Activated T-cell treated with anti-CD3 and anti-CD28 coated beads, Interleukin-2, amount 50 U/mL, for 24 hours (primary cell): ENCODE measurements around the gene ASB14.

Experiments
- DNase-seq: peaks from one replicate; pipeline ENCODE4 v3.0.0-alpha.2; 2020
- H3K27ac Mint-ChIP-seq: 2 replicates; pipeline ENCODE4 v1.8.0; 2020; ENCODE audit warnings: mild to moderate bottlenecking, mixed read lengths
- H3K27me3 Mint-ChIP-seq: 2 replicates; pipeline ENCODE4 v1.8.0; 2020; ENCODE audit warnings: mixed read lengths
- H3K36me3 Mint-ChIP-seq: 2 replicates; pipeline ENCODE4 v1.8.0; 2020; ENCODE audit warnings: low read depth, mixed read lengths
- H3K4me1 Mint-ChIP-seq: 2 replicates; pipeline ENCODE4 v1.8.0; 2020; ENCODE audit warnings: low read depth, mixed read lengths
- H3K4me3 Mint-ChIP-seq: 2 replicates; pipeline ENCODE4 v1.8.0; 2020; ENCODE audit warnings: mild to moderate bottlenecking, moderate library complexity, mixed read lengths
- H3K9me3 Mint-ChIP-seq: 2 replicates; pipeline ENCODE4 v1.8.0; 2020; ENCODE audit warnings: mixed read lengths

ASB14 gene

DNA sequence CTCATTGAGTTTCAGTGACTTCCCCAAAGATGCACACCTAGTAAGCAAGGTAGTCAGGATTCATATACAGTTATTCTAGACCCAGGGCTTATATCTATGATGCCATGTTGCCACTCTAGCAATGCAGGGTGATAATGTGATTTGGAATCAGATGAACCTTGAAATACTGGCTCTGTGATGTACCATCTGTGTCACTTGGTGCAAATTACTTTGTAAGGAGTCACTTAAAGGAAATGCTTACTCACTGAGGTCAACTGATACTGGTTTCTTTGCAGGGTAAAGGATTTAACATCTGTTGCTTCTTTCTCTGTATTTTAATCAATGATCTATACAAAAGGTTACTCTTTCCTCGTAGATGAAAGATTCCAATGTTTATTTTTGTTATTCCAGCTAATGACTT, 10.8 kb downstream of the ASB14 start:
- Mint-ChIP-seq H3K36me3 (peaks cover 7% of the 10 kb centered on the region), H3K27me3 (no peaks in the 10 kb centered on the region), H3K27ac (no peak overlapping the region), H3K4me3 (no peak overlapping the region), H3K9me3 (peaks cover 3% of the 10 kb centered on the region), H3K4me1 (no peaks in the 10 kb centered on the region)
- DNase-seq, result no peak

DNA sequence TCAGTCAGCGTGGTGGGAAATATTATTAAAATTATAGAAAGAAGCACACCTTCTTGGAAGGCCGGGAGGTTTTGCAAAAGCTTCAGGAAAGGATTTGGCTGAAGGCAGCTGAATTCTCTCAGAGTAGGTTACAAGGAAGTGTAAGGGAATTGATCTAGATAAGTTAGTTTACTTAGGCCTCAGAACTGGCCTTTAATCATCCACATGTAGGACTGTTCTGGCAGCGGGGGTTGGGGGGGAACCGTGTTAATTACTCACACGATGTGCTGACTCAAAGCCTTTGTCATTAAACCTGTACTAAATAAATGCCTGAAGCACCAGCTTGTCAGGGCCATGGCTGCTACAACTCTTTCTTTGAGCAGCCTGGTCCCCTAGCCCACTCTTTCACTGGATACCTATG, 12.8 kb downstream of the ASB14 start:
- DNase-seq, result no peak
- Mint-ChIP-seq H3K27ac (no peak overlapping the region), H3K27me3 (no peaks in the 10 kb centered on the region), H3K36me3 (peaks cover 11% of the 10 kb centered on the region), H3K4me3 (no peak overlapping the region), H3K4me1 (no peaks in the 10 kb centered on the region), H3K9me3 (peaks cover 3% of the 10 kb centered on the region)

DNA sequence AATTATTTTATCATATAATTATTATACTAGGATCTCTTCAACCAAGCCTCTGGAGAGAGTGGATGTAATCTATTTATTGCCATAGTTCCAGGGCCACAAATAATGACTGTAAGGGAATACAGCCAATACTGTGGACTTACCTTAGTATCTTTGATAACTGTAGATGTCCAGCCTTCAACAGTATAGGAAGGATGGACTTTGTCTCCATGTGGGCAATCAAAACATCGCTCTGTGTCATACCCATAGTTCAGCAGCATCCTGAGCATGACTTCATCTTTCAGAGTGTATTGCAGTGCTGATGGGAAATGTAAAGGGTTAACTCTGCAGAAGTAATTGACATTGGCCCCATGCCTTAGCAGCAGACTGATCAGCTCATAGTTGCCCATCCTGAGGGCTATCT, 14.2 kb downstream of the ASB14 start:
- DNase-seq, result no peak
- Mint-ChIP-seq H3K9me3 (peaks cover 3% of the 10 kb centered on the region), H3K27me3 (no peaks in the 10 kb centered on the region), H3K4me1 (no peaks in the 10 kb centered on the region), H3K27ac (no peak overlapping the region), H3K4me3 (no peak overlapping the region), H3K36me3 (peaks cover 22% of the 10 kb centered on the region)

GRCh38 chr3:57275393-57275792, 17.1 kb downstream of the ASB14 start:
- H3K27ac Mint-ChIP-seq, result no peak overlapping the region
- H3K9me3 Mint-ChIP-seq, result peaks cover 3% of the 10 kb centered on the region
- DNase-seq, result no peak
- no peak overlapping the region for H3K4me3 Mint-ChIP-seq
- H3K4me1 Mint-ChIP-seq, result no peaks in the 10 kb centered on the region
- H3K27me3 Mint-ChIP-seq, result no peaks in the 10 kb centered on the region
- H3K36me3 Mint-ChIP-seq, result peaks cover 44% of the 10 kb centered on the region

DNA sequence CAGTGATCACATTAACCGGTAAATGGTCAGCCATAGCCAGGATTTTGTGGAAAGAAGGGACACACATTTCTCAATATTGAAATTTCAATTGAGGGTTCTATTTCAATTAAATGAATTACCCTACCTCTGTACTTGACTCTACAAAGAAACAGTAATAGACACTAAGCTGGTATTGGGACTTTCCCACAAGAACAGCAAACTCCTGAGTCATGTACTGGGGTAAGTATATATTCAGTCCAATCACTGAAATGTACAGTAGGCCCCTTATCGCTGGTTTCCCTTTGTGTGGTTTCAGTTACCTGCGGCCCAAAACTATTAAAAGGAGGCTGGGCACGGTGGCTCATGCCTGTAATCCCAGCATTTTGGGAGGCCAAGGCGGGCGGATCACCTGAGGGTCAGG, 17.6 kb downstream of the ASB14 start:
- H3K36me3 Mint-ChIP-seq, result peaks cover 49% of the 10 kb centered on the region
- no peaks in the 10 kb centered on the region for H3K4me1 Mint-ChIP-seq
- H3K27ac Mint-ChIP-seq, result no peak overlapping the region

GRCh38 chr3:57268416-57268815, 24.1 kb downstream of the ASB14 start:
- no peaks in the 10 kb centered on the region for H3K4me1 Mint-ChIP-seq
- H3K27ac Mint-ChIP-seq, result no peak overlapping the region
- peaks cover 4% of the 10 kb centered on the region for H3K9me3 Mint-ChIP-seq
- DNase-seq, result no peak
- no peaks in the 10 kb centered on the region for H3K27me3 Mint-ChIP-seq
- peaks cover 89% of the 10 kb centered on the region for H3K36me3 Mint-ChIP-seq
- no peak overlapping the region for H3K4me3 Mint-ChIP-seq

More for the DNA sequence above, 17.6 kb downstream of the ASB14 start:
- H3K9me3 Mint-ChIP-seq, result peaks cover 3% of the 10 kb centered on the region
- H3K4me3 Mint-ChIP-seq, result no peak overlapping the region
- no peak for DNase-seq
- no peaks in the 10 kb centered on the region for H3K27me3 Mint-ChIP-seq

- peaks cover 93% of the 10 kb centered on the region for H3K36me3 Mint-ChIP-seq
- H3K4me1 Mint-ChIP-seq, result no peaks in the 10 kb centered on the region
- peaks cover 6% of the 10 kb centered on the region for H3K9me3 Mint-ChIP-seq
- DNase-seq, result no peak
- no peaks in the 10 kb centered on the region for H3K27me3 Mint-ChIP-seq
- no peak overlapping the region for H3K27ac Mint-ChIP-seq
- H3K4me3 Mint-ChIP-seq, result no peak overlapping the region
Observed at GRCh38 chr3:57261929-57262328, 30.6 kb downstream of the ASB14 start.

GRCh38 chr3:57261119-57261518, 31.4 kb downstream of the ASB14 start:
- no peak for DNase-seq
- Mint-ChIP-seq H3K4me3 (no peak overlapping the region), H3K27me3 (no peaks in the 10 kb centered on the region), H3K9me3 (peaks cover 6% of the 10 kb centered on the region), H3K4me1 (no peaks in the 10 kb centered on the region), H3K27ac (no peak overlapping the region), H3K36me3 (peaks cover 87% of the 10 kb centered on the region)

- H3K36me3 Mint-ChIP-seq, result peaks cover 74% of the 10 kb centered on the region
- H3K27ac Mint-ChIP-seq, result no peak overlapping the region
- no peak for DNase-seq
- no peak overlapping the region for H3K4me3 Mint-ChIP-seq
- H3K4me1 Mint-ChIP-seq, result no peaks in the 10 kb centered on the region
- H3K27me3 Mint-ChIP-seq, result no peaks in the 10 kb centered on the region
- no peaks in the 10 kb centered on the region for H3K9me3 Mint-ChIP-seq
Observed at GRCh38 chr3:57257678-57258077, 34.8 kb downstream of the ASB14 start.

GRCh38 chr3:57256844-57257243, 35.6 kb downstream of the ASB14 start:
- no peaks in the 10 kb centered on the region for H3K27me3 Mint-ChIP-seq
- no peak overlapping the region for H3K4me3 Mint-ChIP-seq
- no peak overlapping the region for H3K27ac Mint-ChIP-seq
- H3K9me3 Mint-ChIP-seq, result no peaks in the 10 kb centered on the region
- no peak for DNase-seq
- H3K4me1 Mint-ChIP-seq, result no peaks in the 10 kb centered on the region
- H3K36me3 Mint-ChIP-seq, result peaks cover 75% of the 10 kb centered on the region

DNA sequence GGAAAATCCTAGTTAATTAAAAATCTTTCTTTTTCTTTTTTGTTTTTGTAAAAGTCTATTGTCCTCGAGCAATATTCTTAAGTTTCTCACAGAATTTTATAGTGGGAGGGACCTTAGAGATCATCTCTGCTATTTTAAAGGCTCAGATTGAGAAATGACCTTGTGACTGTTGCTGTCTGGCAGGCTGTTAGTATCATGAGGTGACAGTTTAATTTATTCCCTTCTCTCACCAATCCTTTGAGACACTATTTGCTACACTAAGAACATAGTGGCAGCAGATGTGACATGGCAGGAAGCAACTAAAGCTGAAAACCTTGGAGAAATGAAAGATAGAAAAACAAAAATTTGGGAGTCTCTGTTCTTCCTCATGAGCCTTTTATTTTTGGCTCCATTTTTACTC, 40.1 kb downstream of the ASB14 start:
- Mint-ChIP-seq H3K27ac (no peak overlapping the region), H3K4me1 (no peaks in the 10 kb centered on the region), H3K4me3 (no peak overlapping the region), H3K9me3 (no peaks in the 10 kb centered on the region), H3K27me3 (no peaks in the 10 kb centered on the region), H3K36me3 (peaks cover 62% of the 10 kb centered on the region)
- no peak for DNase-seq

GRCh38 chr3:57244946-57245345, 47.5 kb downstream of the ASB14 start:
- H3K9me3 Mint-ChIP-seq, result no peaks in the 10 kb centered on the region
- H3K27ac Mint-ChIP-seq, result no peak overlapping the region
- no peak overlapping the region for H3K4me3 Mint-ChIP-seq
- H3K27me3 Mint-ChIP-seq, result no peaks in the 10 kb centered on the region
- H3K36me3 Mint-ChIP-seq, result peaks cover 85% of the 10 kb centered on the region
- no peaks in the 10 kb centered on the region for H3K4me1 Mint-ChIP-seq
- no peak for DNase-seq

- peaks cover 2% of the 10 kb centered on the region for H3K9me3 Mint-ChIP-seq
- H3K36me3 Mint-ChIP-seq, result peaks cover 43% of the 10 kb centered on the region
- H3K27me3 Mint-ChIP-seq, result no peaks in the 10 kb centered on the region
- no peak overlapping the region for H3K4me3 Mint-ChIP-seq
- peaks cover 27% of the 10 kb centered on the region for H3K4me1 Mint-ChIP-seq
- no peak for DNase-seq
- no peak overlapping the region for H3K27ac Mint-ChIP-seq
Observed at GRCh38 chr3:57234613-57235575, 57.6 kb downstream of the ASB14 start.

DNA sequence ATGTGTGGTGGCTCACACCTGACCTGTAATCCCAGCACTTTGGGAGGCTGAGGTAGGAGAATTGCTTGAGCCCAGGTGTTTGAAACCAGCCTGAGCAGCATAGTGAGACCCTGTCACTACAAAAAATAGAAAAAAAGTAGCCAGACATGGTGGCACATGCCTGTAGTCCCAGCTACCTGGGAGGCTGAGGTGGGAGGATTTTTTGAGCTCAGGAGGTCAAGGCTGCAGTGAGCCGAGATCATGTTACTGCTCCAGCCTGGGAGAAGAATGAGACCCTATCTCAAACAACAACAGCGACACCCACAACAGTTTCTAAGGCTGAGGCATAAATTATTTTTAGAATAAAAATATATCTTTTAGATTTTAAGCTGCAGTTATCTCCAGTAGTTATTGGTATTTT, 58.7 kb downstream of the ASB14 start:
- Mint-ChIP-seq H3K36me3 (peaks cover 32% of the 10 kb centered on the region), H3K4me3 (no peak overlapping the region), H3K27ac (no peak overlapping the region), H3K27me3 (no peaks in the 10 kb centered on the region), H3K4me1 (peaks cover 37% of the 10 kb centered on the region), H3K9me3 (peaks cover 1% of the 10 kb centered on the region)
- DNase-seq, result no peak

DNA sequence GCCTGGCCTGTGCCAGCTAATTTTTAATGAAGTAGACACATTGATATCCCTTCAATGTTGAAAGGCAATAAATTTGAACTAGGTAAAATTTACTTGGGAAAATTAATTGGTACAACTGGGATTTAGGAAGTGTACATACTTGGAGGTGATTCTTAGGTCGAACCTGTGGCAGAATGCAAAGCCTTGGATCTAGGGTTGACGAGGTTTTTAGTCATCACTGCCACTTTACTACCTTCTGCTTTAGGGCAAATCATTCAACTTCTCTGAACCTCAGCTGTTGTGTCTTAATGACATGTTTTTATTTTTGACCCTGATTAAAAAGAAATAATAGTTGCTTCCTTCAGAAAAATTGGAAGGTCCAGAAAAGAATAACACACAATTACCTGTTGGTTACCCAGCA, 62.5 kb downstream of the ASB14 start:
- Mint-ChIP-seq H3K27me3 (no peaks in the 10 kb centered on the region), H3K4me1 (peaks cover 45% of the 10 kb centered on the region), H3K9me3 (no peaks in the 10 kb centered on the region), H3K27ac (no peak overlapping the region), H3K4me3 (no peak overlapping the region), H3K36me3 (peaks cover 12% of the 10 kb centered on the region)
- DNase-seq, result no peak
